GM12865 (cell line): ENCODE data around the gene MCF2L.

ENCODE experiments used
- DNase-seq: peaks from one replicate; pipeline ENCODE4 v3.0.0; 2010; ENCODE audit warnings: low read depth
- H3K4me3 ChIP-seq: 2 replicates; pipeline ENCODE4 v1.5.1; 2011; ENCODE audit warnings: mild to moderate bottlenecking, low read depth, low read length, control low read depth
- CTCF ChIP-seq: IDR thresholded peaks from 2 replicates; pipeline ENCODE4 v1.5.1; 2011; ENCODE audit warnings: low read length, control low read depth, low read depth, inconsistent platforms; ENCODE audit not compliant: insufficient read depth; ENCODE audit errors: missing control alignments

MCF2L gene

DNA sequence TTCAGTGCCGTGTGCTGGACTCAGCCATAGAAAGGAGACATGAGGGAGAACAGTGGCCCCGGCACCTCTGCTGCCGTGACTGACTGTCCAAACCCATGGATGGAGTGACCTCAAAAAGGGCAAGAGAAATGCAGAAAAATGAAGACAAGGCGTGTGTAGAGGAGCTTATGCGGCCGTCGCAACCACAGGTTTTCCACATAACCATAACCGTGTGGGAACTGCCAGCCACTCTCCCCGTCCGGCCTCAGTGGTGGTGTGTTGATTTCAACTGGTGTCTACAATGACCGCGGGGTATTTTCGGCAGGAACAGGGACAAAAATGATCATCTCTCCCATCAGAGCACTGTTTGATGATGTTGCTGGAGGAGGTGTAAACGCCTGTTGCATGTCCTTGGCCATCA, 93.7 kb downstream of the MCF2L start:
- no peak overlapping the region for H3K4me3 ChIP-seq
- no peak for DNase-seq
- TF ChIP-seq CTCF = no peak

DNA sequence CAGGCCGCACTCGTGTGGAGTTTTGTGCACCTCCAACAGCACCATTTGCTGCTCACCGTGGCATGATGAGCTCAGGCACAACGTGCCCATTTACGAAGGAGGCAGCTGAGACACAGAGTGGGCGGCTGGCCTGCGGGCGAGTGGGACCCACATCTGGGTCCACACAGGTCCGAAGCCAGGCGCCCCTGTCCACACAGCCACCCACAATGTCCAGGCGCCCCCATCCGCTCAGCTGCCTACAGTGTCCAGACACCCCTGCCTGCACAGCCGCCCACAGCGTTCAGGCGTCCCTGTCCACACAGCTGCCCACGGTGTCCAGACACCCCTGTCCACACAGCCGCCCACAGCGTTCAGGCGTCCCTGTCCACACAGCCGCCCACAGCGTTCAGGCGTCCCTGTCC, 94.1 kb downstream of the MCF2L start:
- H3K4me3 ChIP-seq = no peak overlapping the region
- DNase-seq = no peak
- no peak for TF ChIP-seq CTCF

GRCh38 chr13:113064000-113064533, 95.1 kb downstream of the MCF2L start:
- DNase-seq = no peak
- H3K4me3 ChIP-seq = no peak overlapping the region
- no peak for TF ChIP-seq CTCF

DNA sequence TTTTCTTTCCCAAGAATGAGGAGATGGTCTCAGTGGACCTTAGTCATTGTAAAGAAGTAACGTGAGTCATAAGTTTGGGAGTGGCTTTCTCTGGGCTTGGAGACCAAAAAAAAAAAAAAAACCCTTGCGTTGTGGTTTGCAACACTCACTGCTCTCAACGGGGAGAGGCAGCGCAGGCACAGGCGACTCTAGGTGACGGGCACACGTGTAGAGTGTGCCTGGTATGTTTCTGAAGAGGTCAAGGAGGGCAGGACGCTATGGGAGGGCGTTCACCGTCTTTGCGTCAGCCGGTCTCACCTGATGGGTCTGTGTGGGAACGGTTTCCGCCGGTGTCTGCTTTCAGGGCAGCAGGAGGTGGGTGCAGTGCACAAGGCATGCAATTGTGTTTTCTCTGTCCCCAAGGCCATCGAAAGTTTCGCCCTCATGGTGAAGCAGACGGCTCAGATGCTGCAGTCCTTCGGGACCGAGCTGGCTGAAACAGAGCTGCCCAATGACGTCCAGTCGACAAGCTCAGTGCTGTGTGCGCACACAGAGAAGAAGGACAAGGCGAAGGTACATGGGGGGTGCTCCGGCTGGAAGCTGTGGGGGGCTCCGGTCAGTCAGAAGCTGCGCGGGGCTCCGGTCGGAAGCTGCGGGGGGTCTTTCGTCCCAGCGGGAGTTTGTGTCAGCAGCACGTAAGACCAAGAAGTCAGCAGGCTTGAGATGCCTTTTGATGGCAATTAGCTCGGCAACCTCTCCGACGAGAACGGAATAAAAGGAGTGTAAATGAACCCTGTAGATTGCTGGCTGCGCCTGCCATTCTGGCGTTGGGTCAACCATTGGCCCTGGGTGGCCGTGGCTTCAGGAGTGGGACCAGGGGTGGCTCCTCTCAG, 95.8 kb downstream of the MCF2L start:
- DNase-seq = no peak
- TF ChIP-seq CTCF = no peak
- H3K4me3 ChIP-seq = no peak overlapping the region

GRCh38 chr13:113065406-113066141, 96.6 kb downstream of the MCF2L start:
- DNase-seq = no peak
- TF ChIP-seq CTCF = no peak
- H3K4me3 ChIP-seq = no peak overlapping the region

DNA sequence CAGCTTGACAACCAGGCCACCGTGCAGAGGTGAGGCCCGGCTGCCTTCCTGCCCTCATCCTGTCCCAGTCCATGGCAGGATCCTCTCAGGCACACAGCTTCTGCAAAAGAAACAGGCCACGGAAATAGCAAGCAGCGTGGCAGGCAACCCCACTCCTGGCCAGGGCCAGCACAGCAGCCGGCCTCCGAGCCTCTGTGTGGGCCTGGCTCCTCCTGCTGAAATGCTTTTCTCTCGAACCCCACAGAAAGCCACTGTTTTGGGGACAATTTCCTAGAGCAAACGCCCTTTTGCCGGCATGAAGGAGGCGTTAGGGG, 97.1 kb downstream of the MCF2L start:
- TF ChIP-seq CTCF = no peak
- no peak for DNase-seq
- no peak overlapping the region for H3K4me3 ChIP-seq

DNA sequence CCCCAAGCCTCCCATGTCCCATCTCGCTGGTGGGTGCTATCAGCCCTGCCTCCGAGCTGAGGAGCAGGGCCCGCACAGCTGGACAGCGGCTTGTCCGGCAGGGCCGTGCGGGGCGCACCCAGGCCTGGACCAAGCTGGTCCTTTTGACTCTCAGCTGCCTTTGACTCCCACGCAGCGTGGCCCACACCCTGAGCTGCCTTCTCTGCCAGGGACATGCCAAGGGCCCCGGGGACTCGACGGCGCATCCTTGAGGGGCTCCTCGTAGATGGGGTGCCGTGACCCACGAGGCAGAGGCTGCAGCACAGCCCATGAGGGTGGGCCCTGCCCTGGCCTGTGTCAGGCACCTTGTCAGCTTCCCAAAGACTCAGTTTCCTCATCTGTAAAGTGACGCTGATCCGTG, 97.7 kb downstream of the MCF2L start:
- no peak for DNase-seq
- TF ChIP-seq CTCF = no peak
- H3K4me3 ChIP-seq = no peak overlapping the region
